Mesodermal cell (in vitro differentiated cells): ENCODE measurements around the gene ZNRF3.
"Not testable (repeated sequence)": the region's sequence is repeated elsewhere in the genome, so short reads cannot be mapped to it uniquely, and the experiment has no call there.

Source experiments
- H3K27ac ChIP-seq: 2 replicates; pipeline ENCODE4 v1.7.0; 2013; ENCODE audit warnings: mild to moderate bottlenecking, low read depth, low read length, moderate library complexity; ENCODE audit not compliant: severe bottlenecking
- H3K36me3 ChIP-seq: 2 replicates; pipeline ENCODE4 v1.7.1; 2013; ENCODE audit warnings: mild to moderate bottlenecking, low read length, moderate library complexity; ENCODE audit not compliant: control insufficient read depth, insufficient read depth
- H3K4me1 ChIP-seq: one replicate; pipeline ENCODE4 v1.7.1; 2013; ENCODE audit warnings: mild to moderate bottlenecking, low read length; ENCODE audit not compliant: insufficient read depth, control insufficient read depth, poor library complexity, severe bottlenecking
- H3K4me3 ChIP-seq: 2 replicates; pipeline ENCODE4 v1.7.0; 2013; ENCODE audit warnings: low read length, control low read depth, mild to moderate bottlenecking; ENCODE audit not compliant: insufficient read depth, poor library complexity, severe bottlenecking; ENCODE audit errors: extremely low read depth
- H3K9me3 ChIP-seq: 2 replicates; pipeline ENCODE4 v1.7.1; 2013; ENCODE audit warnings: mild to moderate bottlenecking, low read length, moderate library complexity; ENCODE audit not compliant: control insufficient read depth
- WGBS, 2 experiments: methylation state at CpG; one replicate each; pipeline ENCODE4 v1.1.5; 2013; ENCODE audit warnings: missing lambda C conversion rate in 2 of 2; ENCODE audit not compliant: insufficient coverage in 2 of 2; 5-methylcytosine and 5-hydroxymethylcytosine counted together

The ZNRF3 gene

DNA sequence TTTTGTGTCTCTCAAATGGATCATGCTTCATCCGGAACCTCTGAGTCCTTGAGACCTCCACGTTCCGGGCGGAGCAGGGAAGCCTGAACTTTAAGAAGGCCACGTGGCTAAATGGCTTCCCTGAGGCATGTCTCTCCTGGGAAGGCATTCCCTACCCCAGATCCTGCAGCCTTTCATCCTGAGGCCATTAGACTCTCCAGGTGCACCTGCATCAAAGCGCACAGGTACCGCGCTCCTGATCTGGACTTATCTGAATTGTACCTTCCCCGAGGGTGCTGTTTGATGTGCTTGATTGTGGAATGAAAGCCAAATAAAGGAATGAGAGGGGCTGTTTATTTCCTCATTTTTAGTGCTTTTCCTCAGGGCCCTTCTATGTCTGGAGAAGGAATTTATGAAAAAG, 155.8 kb downstream of the ZNRF3 start:
- no peak overlapping the region for H3K27ac ChIP-seq
- no peaks in the 10 kb centered on the region for H3K9me3 ChIP-seq
- H3K36me3 ChIP-seq, result no peaks in the 10 kb centered on the region
- 92% methylated on average over 9 of the region's 9 CpGs for WGBS, 2 experiments
- peaks cover 37% of the 10 kb centered on the region for H3K4me1 ChIP-seq
- no peak overlapping the region for H3K4me3 ChIP-seq

GRCh38 chr22:29039684-29040083, 156.3 kb downstream of the ZNRF3 start:
- H3K4me3 ChIP-seq, H3K27ac ChIP-seq, H3K36me3 ChIP-seq, H3K9me3 ChIP-seq: not testable (repeated sequence)
- peaks cover 42% of the 10 kb centered on the region for H3K4me1 ChIP-seq
- 100% methylated on average over 2 of the region's 4 CpGs for WGBS, 2 experiments

GRCh38 chr22:29040385-29041275, 157.3 kb downstream of the ZNRF3 start:
- no peaks in the 10 kb centered on the region for H3K9me3 ChIP-seq
- peak overlapping the region; percentile 62 for H3K27ac ChIP-seq

GRCh38 chr22:29041408-29041807, 158.0 kb downstream of the ZNRF3 start:
- Histone ChIP-seq H3K36me3 (peaks cover 10% of the 10 kb centered on the region), H3K27ac (peak overlapping the region; percentile 62), H3K4me3 (no peak overlapping the region), H3K4me1 (peaks cover 44% of the 10 kb centered on the region), H3K9me3 (no peaks in the 10 kb centered on the region)
- WGBS, 2 experiments, result 94% methylated on average over 2 of the region's 2 CpGs; no CpG with 5 or more reads in 1 of the 2 experiments

More at GRCh38 chr22:29040385-29041275, 157.3 kb downstream of the ZNRF3 start:
- H3K4me1 ChIP-seq, result peaks cover 44% of the 10 kb centered on the region
- H3K4me3 ChIP-seq, result no peak overlapping the region
- peaks cover 2% of the 10 kb centered on the region for H3K36me3 ChIP-seq
- 52 to 57% methylated on average over 4 to 5 of the region's 9 CpGs for WGBS, 2 experiments

GRCh38 chr22:29043906-29044575, 160.7 kb downstream of the ZNRF3 start:
- Histone ChIP-seq H3K27ac (peak overlapping the region; percentile 92), H3K9me3 (no peaks in the 10 kb centered on the region), H3K36me3 (peaks cover 35% of the 10 kb centered on the region), H3K4me1 (peaks cover 44% of the 10 kb centered on the region), H3K4me3 (no peak overlapping the region)
- WGBS, 2 experiments, result 91 to 97% methylated on average over 3 to 5 of the region's 7 CpGs

- WGBS, 2 experiments, result 86 to 91% methylated on average over 12 to 13 of the region's 13 CpGs
- Histone ChIP-seq H3K4me3 (no peak overlapping the region), H3K27ac (peak overlapping the region; percentile 92), H3K9me3 (no peaks in the 10 kb centered on the region), H3K4me1 (peaks cover 44% of the 10 kb centered on the region), H3K36me3 (peaks cover 42% of the 10 kb centered on the region)
Measured at GRCh38 chr22:29044657-29045176, 161.3 kb downstream of the ZNRF3 start.

GRCh38 chr22:29048822-29049654, 165.7 kb downstream of the ZNRF3 start:
- Histone ChIP-seq H3K4me1 (peaks cover 9% of the 10 kb centered on the region), H3K27ac (no peak overlapping the region), H3K36me3 (peaks cover 57% of the 10 kb centered on the region), H3K4me3 (no peak overlapping the region), H3K9me3 (no peaks in the 10 kb centered on the region)
- WGBS, 2 experiments, result 97% methylated on average over 19 to 30 of the region's 31 CpGs

GRCh38 chr22:29049655-29050263, 166.4 kb downstream of the ZNRF3 start:
- H3K36me3 ChIP-seq, result peaks cover 57% of the 10 kb centered on the region

GRCh38 chr22:29050457-29050856, 167.1 kb downstream of the ZNRF3 start:
- WGBS, 2 experiments, result 96 to 97% methylated on average over 24 of the region's 24 CpGs
- no peak overlapping the region for H3K4me3 ChIP-seq
- peaks cover 57% of the 10 kb centered on the region for H3K36me3 ChIP-seq
- H3K9me3 ChIP-seq, result no peaks in the 10 kb centered on the region
- no peaks in the 10 kb centered on the region for H3K4me1 ChIP-seq
- no peak overlapping the region for H3K27ac ChIP-seq

More at GRCh38 chr22:29049655-29050263, 166.4 kb downstream of the ZNRF3 start:
- WGBS, 2 experiments, result 96% methylated on average over 36 to 37 of the region's 38 CpGs
- H3K4me1 ChIP-seq, result peaks cover 2% of the 10 kb centered on the region
- H3K9me3 ChIP-seq, result no peaks in the 10 kb centered on the region
- H3K4me3 ChIP-seq, result no peak overlapping the region
- H3K27ac ChIP-seq, result no peak overlapping the region
